HG02970 (cell line): ENCODE results near the gene GRAMD1B.

Source experiments
- ATAC-seq: cut with Tn5 transposase; IDR thresholded peaks from one replicate; pipeline ENCODE4 v1.9.1; 2021; ENCODE audit warnings: mild to moderate bottlenecking, moderate library complexity, moderate number of reproducible peaks; ENCODE audit not compliant: unreplicated experiment, low FRiP score

The GRAMD1B gene

DNA sequence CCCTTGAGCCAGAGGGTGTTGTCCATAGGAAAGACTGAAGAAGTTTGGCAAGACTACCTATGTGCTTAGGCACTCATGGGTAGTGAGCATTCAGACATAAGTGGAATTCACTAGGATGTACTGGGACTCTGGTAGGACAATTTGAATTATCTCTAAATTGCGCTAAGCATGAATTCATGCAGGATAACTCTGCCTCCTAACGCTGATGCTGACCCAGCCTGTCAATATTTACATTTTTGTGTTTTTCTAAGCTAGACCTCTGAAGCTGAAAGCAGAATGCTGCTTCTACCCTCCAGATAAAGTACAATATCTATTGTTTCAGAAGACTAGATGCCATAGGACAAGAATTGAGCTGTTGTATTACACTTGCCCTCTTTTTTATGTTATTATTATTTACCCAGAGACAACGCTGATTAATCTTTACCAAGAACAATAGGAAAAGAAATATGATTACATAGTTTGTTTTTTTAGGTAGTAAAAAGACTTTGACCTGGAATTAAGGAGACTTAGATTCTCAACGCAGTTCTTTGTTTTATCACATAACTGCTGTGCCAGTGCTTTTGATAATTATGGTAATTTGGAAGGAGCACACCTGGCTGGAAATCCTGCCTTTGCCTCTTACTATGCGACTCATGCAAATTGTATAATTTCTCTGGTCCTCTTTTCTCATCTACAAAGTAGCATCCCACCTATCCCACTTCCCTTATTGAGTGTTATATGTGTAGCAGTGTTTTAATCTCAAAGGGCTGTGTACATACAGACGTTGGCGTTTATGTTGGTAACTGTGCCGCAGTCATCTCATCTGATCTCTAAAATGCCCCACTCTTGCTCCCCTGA, 21.2 kb upstream of the GRAMD1B start:
- no peak for ATAC-seq

DNA sequence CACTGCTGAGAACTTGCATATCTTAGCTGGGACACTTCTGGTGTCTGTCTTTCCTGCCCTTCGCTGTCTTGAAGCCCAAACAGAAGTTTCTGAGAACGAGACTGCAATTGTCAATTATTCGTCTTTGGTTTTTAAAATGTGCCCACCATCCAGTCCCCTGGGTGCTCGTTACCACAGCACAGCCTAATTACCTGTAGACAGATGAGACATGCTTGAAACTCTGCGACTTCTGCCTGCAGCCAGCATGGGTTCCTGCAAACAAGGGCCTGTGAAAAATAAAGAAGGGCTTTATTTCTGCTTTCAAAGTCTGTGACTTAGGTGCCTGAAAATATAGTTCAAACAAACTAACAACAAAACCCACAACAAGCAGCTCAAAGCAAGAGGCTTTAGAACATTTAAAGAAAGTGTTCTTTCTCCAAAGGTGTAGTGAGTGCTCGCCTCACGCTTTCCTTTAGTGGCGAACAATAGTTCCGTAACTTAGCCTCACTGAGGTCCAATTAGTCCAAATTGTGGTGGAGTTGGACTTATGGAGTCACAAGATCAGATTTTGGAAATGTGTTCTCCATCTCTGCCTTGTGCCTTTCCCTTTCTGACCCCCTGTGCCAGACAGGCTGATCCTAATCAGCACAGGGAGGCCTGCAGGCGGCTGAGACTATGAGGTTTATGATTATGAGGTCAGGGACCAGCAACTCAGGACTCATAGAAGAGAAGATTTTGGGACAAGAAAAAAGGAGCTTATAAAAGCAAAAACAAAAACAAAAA, 20.4 kb upstream of the GRAMD1B start:
- ATAC-seq = no peak

DNA sequence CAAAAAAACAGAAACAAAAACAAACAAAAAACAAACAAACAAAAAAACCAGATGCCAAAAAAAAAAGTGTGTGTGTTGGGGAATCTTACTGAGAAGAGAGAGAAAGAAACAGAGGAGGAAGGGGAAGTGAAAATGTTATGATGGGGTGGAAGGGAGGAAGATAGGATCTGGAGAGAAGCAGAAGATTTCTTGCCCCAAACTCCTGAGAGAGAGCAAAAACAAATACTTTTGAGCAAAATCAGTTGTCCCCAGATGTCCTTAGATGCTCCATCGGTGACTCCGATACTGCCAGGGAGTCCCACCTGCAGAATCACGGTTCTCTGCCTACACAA, 19.9 kb upstream of the GRAMD1B start:
- no peak for ATAC-seq

DNA sequence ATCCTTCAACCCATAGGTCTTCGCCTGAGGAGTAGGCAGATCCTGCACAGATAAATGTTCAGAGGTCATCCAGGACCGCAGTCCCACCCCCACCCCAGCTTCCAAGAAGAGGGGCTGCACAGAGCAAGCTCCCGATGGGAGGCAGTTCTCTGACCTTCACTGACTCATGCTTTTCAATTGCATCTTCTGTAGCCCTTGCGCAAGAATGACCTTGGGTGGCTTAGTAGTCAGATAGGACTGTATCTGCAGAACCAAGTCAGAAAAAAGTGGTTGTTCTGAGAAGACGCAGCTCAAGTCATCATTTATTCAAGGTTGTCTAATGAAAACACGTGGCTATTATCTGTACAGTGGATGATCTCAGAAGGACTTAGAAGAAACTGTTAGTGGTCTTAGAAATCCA, 16.4 kb upstream of the GRAMD1B start:
- ATAC-seq = no peak

DNA sequence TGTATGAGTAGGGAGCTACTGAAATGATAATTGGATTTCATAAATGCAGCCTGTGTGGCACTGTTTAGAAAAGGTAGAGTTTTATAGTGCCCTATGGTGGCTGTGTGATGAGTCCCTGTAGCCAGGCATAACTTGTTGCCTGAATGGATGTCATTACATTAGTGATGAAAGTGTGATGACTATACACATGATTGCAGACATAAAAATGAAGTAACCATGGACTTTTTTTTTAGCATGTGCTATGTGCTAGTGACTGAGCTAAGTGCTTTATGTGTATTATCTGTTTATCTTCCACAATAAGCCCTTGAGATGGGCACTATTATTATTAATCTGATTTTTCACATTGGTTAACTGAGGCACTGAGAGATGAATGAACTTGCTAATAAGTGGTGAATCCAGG, 13.5 kb upstream of the GRAMD1B start:
- no peak for ATAC-seq

DNA sequence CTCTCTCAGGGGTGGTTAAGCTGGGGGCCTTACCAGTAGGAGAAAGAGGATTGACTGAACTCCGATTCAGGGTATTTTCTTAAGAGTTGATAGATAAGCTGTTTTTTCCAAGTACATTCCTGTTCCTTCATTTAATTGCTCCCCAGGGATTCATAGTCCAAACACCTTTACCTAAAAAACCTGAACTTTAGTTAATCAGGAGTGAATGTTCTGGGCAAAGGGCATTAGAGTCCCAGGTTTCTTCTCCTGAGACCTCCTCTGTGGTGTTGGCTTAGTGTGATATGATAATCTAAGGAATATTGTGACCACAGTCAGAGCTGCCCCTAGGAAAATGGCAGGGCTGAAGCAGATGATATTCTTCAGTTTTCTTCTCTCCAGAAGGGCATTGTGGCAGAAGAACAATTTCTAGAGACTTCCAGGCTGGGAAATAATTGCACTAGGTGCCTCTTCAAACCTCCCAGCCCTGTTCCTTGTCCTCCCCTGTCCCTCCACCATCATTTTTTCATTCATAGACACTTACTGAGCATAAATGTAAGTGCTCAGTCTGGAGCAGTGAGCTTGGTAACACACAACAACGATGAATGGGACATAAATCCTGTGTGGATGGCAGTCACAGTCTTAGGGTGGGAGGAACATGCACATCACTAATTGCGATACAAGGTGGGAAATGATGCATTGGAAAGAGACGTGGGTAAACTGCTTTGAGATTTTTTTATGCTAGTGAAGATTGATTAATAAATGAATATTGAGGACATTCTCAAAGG, 11.5 kb upstream of the GRAMD1B start:
- no peak for ATAC-seq

DNA sequence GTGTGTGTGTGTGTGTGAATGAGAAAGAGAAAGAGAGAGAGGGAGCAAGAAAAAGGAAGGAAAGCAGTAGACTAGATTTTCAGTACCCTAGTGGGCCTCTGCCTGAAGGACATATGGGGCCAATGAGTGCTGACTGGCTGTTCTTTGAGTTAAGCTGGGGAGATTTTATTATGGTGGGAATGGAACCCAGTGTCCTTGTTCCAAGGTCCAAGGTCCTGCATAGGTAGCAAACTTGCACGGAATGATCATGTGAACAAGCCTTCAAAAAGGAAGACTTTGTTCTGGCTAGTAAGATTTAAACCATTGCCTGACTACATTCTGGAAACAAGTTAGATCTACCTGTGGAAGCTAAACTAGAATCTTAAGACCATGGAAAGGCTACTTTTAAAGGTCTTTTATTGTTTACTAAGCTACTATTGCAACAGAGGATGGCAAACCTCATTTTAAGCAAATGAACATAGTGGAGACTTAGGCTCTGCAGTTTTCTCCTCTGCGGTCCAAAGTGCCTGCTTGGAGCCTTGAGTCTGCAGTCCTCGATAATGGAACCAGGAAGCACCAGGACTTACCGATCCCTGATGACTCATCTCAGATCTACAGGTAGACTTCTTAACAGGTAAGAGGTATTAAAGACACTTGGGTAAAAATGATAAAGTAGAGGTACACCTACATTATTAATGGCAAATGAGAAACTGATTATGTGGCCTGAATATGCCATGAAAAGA, 10.2 kb upstream of the GRAMD1B start:
- no peak for ATAC-seq

DNA sequence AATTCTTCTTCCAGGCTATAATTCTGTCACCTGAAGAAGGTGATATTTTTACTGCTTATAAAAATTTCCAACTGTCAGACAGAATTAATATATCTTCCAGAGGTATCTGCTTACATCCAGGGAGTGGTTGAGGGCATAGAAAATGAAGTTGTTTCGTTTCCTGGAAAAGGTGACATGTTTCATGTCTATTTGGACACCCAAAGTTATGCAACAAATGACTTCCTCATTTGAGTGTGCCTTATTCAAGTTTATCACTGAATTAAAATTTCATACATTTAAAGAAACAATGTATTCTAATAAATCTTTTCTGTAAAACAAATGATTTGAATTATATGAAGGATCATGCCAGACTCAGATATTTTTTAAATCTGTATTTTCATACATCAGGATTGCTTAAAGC, 8.5 kb upstream of the GRAMD1B start:
- no peak for ATAC-seq

DNA sequence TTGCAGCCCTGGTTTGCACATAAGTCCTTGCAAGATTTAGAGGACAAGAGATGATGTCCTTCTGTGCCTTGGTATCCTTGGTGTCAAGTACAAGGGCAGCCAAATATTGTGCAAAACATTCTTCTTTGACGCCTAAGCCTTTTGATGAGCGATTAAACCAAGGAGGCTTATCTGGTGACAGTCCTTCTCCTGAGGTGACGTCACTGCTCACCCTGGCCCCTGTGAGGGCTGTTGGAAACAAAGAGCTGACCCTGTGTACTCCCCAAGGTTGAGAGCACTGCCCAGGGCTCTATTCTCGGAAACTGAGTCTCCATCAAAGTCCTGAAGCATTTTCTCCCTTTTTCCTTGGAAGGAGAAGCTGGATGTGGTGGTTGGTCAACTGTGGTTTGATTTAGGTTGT, 4.7 kb upstream of the GRAMD1B start:
- no peak for ATAC-seq

DNA sequence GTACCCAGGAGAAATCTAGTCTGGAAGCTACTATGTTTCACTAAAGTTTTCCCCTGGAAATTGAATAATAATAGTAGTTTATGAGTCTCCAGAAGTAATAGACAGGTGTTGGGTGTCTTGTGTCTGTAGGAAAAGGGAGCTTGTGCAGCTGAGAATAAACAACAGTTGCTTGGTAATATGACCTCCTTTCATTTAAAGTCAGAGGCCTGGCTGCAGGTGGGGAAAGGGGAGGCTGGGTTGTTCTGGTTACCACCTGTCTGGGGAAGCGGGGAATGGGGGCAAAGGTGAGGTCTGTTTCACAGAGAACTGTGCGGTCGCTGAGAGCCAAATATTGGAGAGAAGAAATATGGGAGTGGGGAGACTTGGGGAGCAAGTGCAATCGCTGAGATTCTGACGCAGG, 3.3 kb upstream of the GRAMD1B start:
- ATAC-seq = no peak

DNA sequence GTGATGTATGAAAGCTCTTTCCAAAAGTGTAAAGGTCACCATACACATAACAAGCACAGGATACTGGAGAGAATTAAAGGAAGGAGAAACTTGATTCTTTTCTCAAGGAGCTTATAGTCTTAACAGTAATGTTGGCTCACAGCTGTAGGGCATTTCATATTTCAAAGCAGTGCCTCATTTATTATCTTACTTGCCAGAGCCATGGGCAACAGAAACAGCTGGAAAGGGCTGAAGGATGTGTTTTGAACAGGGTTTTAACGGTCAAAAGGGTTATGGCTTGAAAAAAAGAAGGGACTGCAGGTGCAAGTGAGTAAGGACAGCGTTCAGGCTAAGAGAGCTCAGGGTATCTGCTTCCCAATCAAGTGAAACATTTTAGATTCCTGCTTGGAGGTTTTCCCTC, 2.7 kb upstream of the GRAMD1B start:
- ATAC-seq = no peak

DNA sequence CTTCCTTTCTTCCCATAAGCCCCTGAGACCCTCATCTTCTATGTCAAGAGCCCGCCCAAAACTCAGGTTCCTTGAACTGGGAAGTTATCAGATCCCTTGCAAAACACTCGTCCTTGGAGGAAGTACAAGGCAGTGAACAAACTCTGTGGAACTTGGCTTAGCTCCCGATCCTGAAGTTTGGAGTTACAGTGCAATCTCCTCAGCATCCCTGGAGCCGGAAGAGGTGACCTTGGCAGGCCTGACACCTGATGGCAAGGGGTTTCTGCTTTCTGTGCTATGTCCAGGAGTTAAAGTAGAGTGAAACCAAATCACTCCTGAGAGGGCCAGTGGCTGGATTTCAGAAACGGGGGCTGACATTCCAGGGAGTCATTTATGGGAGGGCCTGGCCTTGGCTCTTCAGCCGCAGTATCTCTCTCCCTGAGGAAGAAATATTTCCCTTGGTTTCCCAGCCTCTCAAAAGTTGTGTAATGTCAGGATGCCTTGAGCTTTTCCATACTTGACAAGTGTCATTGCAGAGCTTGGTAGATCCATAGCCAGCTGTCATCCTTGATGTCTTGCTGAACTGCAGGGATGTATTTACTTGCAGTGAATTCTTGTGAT, 1.9 kb upstream of the GRAMD1B start:
- ATAC-seq = no peak

DNA sequence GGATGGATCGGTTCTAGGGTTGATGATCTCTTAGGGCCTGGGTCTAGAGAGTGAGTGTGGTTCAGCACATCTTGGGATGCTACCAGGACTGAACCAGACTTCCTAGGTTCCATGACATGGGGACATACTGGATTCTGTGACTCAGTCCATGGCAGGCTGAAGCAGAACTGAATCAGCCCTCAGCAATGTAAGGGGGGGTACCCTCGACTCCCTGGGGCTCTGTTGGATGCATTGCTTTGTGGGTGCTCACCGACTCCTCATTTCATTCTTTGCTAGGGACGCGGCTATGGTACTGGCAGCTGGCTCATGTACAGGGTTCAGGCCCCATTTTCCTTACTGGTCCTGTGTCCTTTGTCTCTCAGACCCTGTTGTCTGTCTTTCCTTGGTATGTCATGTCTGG, 733 bp upstream of the GRAMD1B start:
- ATAC-seq = no peak

DNA sequence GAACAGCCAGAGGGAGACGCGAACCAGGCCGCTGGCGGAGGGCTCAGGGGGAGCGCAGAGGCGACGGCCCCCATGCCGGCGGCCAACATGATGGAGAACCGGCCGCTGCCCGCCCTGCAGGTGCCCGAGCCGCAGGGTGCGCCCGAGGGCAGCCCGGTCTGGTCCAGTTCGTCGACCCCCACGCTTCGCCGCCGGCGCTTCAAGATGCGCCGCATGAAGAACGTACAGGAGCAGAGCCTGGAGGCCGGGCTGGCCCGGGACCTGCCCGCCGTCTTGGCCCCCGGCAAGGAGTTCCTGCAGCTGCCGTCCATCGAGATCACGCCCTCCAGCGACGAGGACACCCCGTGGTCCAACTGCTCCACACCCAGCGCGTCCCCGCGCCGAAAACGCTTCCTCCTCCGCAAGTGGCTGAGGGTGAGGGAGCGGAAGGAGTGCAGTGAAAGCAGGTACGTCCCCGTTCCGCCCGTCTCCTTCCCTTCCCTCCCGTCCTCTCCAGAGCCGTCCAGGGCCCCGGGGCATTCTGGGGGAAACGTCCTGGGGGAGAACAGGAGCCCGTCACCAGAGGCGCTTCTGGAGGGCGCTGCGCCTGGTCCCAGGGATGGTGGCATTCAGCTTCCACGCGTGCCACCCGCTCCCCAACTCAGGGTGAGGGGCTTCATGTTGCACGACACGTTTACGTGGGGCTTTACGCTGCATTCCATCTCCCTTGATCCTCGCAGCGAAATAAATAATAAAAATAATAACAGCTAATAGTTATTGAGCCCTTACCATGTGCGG, 840 bp downstream of the GRAMD1B start:
- no peak for ATAC-seq

DNA sequence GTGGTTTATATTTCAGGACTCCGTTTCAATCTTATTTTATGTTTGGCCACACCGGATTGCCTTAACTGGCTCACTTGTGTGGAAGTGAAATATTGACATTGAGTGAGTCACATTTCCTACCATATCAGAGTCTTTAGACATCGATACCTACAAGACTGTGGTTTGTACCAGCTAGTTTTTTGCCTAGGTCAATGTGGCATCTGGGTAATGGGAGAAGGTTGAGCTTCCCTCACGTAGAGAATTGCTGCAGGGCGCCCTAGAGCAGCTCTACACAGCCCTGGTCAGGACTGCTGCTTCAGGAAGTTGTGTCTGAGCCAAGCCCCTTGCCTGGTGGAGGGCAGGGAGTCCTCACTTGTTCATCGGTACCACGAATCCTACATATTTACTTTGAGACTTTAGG, 1.6 kb downstream of the GRAMD1B start:
- no peak for ATAC-seq

DNA sequence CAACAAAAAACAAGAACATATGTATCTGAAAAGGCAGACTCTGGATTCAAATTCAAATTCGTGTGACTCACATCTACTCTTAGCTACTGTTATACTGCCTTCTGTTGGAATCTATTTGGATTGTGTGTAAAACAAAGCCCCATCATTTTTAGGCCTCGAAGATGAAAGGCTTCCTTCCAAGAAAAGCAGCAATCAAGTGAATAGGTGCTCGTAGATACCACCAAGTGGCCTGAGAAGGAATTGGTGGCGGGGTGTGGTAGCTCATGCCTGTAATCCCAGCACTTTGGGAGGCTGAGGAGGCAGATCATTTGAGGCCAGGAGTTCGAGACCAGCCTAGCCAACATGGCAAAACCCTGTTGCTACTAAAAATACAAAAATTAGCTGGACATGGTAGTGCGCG, 4.2 kb downstream of the GRAMD1B start:
- no peak for ATAC-seq

DNA sequence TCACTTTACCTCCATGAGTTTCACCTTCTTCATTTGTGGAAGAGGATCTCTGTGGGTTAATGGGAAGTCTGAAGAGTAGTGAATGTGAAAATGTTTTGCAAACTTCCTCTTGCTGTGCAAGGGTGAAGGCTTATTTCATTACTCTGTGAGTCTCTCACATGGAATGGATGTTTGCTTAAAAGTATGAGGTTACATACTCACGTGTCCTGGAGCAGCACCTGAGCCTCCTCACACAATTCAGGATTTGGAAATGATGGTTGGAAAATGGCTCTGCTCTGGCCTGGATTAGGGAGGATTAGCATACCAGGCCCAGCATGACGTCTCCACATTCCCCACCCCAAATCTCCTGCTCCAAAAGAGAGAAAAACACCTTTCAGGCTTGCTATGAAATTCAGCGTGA, 4.8 kb downstream of the GRAMD1B start:
- ATAC-seq = no peak

DNA sequence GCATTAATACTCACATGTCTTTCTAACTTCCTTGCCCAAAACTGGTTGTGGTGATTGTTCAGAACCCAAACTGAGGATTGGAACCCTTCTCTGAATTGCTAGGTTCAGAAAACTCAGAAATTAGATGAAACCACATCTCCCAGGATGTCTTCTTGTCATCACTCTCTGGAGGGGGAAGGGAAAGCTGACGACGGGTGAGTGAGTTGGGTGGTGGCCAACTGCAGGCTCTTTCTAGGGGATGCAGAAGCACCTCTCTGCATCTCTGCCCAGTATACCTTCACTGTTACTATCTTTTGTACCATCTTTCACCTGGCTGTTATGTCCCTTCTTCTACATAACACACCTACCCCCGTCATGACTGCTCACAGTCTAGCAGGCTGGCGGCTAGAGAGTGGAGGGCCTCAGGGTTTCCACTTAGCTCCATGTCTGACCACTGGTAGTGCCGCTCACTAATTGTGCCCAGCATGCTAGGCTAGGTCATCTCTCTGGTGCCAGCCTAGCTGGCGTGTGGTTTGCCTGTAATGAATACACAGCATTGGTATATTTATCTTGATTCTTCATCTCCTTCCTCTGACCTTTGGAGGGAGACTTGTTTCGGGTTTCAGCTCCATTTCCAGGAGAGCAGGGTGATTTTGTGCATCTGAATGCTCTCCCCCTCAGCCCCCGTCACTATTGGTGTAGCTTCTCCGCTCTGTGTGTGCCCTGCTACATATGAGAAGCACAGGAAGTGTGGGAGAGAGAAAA, 7.3 kb downstream of the GRAMD1B start:
- ATAC-seq = no peak

DNA sequence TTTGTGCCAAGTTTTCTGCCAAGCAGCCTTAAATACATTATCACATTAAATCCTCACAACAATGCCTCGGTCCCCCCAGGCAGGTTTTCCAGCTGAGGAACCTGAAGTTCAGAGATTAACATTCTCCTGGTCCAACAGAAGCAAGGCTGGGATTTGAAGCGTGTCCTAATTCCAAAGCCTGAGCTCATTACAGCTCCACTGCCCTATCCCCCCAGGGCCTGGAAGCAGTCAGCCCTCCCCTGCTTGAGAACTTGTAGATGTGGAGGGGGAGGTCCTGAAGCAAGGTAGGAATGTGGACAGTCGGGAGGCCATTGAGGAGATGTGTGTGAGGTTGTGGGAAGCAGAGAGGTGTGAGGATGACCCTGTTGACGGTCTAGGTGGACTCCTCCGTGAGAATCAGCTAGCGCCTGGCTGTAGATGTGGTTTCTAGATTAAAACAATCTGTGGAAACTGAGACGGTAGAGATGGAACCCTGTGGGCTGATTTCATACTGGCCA, 8.1 kb downstream of the GRAMD1B start:
- ATAC-seq = no peak
